Neural crest cell (in vitro differentiated cells): ENCODE measurements around the gene AGTRAP. TPM values are rescaled to one million over a fixed set of nuclear protein-coding genes. Genes with fewer than 3 reads are reported as not detected.

Source experiments
- DNase-seq: peaks from one replicate; pipeline ENCODE4 v3.0.0; 2021; ENCODE audit warnings: low read depth, mixed read lengths, low spot score
- H3K27ac Mint-ChIP-seq: one replicate; pipeline ENCODE4 v1.8.0; 2021; ENCODE audit warnings: mild to moderate bottlenecking, mixed read lengths; ENCODE audit not compliant: unreplicated experiment
- H3K27me3 Mint-ChIP-seq: 2 replicates; pipeline ENCODE4 v1.8.0; 2021; ENCODE audit warnings: low read depth, mild to moderate bottlenecking, mixed read lengths
- H3K36me3 Mint-ChIP-seq: 2 replicates; pipeline ENCODE4 v1.8.0; 2021; ENCODE audit warnings: low read depth, mild to moderate bottlenecking, mixed read lengths
- H3K4me1 Mint-ChIP-seq: 2 replicates; pipeline ENCODE4 v1.8.0; 2021; ENCODE audit warnings: mixed read lengths
- H3K4me3 Mint-ChIP-seq: one replicate; pipeline ENCODE4 v1.8.0; 2021; ENCODE audit warnings: mild to moderate bottlenecking, mixed read lengths
- H3K9me3 Mint-ChIP-seq: 2 replicates; pipeline ENCODE4 v1.8.0; 2021; ENCODE audit warnings: mixed read lengths
- total RNA-seq: library from RNA; stranded (reverse); gene quantifications from 2 replicates; pipeline ENCODE4 v1.2.1, GENCODE V29; 2021
- TF ChIP-seq, protein P1 (sequence below): fragments of 200-600 bp; sonication (generic); conservative IDR thresholded peaks from 2 replicates; pipeline ENCODE4 v1.5.0; 2021; ENCODE audit warnings: antibody characterized with exemption, mild to moderate bottlenecking

Gene AGTRAP
- total RNA-seq, 1 donor from 2014 or later: 36.9 TPM

DNA sequence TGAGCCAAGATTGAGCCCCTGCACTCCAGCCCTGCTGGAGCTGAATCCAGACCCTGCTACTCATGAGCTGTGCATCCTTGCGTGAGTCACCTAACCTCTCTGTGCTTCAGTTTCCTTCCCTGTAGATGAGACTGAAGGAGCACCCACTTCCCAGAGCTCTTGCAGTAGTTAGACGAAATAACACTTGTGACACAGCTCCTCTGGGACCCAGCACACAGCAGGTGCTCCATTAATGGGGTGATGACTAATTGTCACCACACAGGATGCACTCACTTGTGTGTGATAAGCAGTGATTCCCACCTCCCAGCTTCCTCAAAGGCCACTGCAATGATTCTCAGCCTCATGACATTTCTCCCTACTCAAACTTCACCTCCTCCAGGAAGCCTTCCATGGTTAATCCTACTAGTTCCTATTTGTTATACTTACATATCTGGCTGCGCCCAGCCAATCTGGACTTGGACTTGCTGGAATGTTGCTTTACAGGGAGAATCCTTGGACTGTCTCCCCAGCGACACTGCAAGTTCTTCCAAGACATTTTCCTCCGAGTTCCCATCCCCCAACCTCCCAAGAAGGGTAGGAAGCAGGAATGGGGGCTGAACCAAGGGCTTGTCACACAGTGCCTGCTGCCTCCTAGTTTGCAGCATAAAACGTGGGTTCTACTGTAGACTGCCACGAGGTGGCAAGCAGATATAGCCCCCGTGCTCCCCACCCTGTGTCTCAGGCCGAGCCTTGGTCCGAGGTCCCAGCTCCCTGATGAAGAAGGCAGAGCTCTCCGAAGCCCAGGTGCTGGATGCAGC lies 27.2 kb upstream of the AGTRAP start:
- Mint-ChIP-seq H3K36me3 (no peaks in the 10 kb centered on the region), H3K27ac (no peak overlapping the region), H3K9me3 (no peaks in the 10 kb centered on the region), H3K27me3 (peaks cover 7% of the 10 kb centered on the region), H3K4me1 (peaks cover 24% of the 10 kb centered on the region), H3K4me3 (no peak overlapping the region)
- no peak for DNase-seq
- TF ChIP-seq, protein P1, sequence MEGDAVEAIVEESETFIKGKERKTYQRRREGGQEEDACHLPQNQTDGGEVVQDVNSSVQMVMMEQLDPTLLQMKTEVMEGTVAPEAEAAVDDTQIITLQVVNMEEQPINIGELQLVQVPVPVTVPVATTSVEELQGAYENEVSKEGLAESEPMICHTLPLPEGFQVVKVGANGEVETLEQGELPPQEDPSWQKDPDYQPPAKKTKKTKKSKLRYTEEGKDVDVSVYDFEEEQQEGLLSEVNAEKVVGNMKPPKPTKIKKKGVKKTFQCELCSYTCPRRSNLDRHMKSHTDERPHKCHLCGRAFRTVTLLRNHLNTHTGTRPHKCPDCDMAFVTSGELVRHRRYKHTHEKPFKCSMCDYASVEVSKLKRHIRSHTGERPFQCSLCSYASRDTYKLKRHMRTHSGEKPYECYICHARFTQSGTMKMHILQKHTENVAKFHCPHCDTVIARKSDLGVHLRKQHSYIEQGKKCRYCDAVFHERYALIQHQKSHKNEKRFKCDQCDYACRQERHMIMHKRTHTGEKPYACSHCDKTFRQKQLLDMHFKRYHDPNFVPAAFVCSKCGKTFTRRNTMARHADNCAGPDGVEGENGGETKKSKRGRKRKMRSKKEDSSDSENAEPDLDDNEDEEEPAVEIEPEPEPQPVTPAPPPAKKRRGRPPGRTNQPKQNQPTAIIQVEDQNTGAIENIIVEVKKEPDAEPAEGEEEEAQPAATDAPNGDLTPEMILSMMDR: no peak

DNA sequence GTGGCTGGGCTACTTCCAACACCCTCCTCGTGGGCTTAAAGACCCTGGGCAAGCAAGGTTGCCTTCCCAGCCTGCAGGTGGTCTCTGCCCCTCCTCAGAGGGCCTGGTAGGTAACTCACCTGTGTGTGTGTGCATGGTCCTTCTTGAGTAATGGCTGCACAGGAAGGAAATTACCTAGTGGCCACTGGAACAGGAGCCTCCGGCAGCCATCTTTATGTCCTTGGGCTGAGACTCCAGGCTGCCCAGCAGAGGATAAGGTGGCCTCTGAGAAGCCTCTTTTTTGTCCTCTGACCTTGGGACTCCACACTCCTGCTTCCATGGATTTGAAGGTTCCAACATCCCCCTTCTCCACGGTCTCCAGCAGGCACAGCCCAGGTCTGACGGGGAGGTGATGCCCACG lies 24.4 kb upstream of the AGTRAP start:
- DNase-seq: no peak
- Mint-ChIP-seq H3K27ac (no peak overlapping the region), H3K36me3 (no peaks in the 10 kb centered on the region), H3K4me3 (no peak overlapping the region), H3K27me3 (peaks cover 3% of the 10 kb centered on the region), H3K9me3 (no peaks in the 10 kb centered on the region), H3K4me1 (peaks cover 4% of the 10 kb centered on the region)
- TF ChIP-seq, protein P1: no peak

DNA sequence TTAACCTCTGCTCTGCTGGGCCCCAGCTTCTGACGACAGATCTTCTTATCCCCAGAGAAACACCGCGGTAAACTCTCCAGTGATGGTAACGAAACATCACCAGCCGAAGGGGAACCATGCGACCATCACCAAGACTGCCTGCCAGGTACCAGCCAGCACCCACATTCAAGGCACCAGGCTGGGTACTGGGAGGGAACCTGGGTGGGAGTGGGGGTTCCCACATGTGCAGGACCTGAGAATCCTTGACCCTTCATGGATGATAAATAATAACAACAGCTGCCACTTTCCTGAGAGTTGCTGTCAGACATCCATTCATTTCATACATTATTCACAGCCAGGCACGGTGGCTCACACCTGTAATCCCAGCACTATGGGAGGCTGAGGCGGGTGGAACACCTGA lies 23.7 kb upstream of the AGTRAP start:
- Mint-ChIP-seq H3K4me1 (peaks cover 4% of the 10 kb centered on the region), H3K9me3 (no peaks in the 10 kb centered on the region), H3K4me3 (no peak overlapping the region), H3K27ac (no peak overlapping the region), H3K36me3 (no peaks in the 10 kb centered on the region), H3K27me3 (peaks cover 3% of the 10 kb centered on the region)
- TF ChIP-seq, protein P1: no peak
- DNase-seq: no peak

DNA sequence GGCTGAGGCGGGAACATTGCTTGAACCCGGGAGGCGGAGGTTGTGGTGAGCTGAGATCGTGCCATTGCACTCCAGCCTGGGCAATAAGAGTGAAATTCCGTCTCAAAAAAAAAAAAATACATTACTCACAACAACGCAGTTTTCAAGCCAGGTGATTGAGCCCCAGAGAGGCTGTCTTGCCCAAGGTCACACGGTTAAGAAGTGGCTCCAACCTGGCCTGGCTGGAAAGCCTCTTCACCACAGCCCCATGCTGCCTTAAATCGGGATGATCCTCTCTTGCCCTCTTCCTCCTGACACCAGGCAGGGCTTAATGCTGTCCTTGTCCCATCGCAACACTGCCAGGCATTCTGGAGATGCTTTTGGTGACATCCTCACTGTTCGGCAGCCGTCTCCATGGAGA lies 22.8 kb upstream of the AGTRAP start:
- Mint-ChIP-seq H3K36me3 (no peaks in the 10 kb centered on the region), H3K4me3 (no peak overlapping the region), H3K27ac (no peak overlapping the region), H3K4me1 (no peaks in the 10 kb centered on the region), H3K27me3 (peaks cover 3% of the 10 kb centered on the region), H3K9me3 (no peaks in the 10 kb centered on the region)
- TF ChIP-seq, protein P1: no peak
- DNase-seq: no peak

DNA sequence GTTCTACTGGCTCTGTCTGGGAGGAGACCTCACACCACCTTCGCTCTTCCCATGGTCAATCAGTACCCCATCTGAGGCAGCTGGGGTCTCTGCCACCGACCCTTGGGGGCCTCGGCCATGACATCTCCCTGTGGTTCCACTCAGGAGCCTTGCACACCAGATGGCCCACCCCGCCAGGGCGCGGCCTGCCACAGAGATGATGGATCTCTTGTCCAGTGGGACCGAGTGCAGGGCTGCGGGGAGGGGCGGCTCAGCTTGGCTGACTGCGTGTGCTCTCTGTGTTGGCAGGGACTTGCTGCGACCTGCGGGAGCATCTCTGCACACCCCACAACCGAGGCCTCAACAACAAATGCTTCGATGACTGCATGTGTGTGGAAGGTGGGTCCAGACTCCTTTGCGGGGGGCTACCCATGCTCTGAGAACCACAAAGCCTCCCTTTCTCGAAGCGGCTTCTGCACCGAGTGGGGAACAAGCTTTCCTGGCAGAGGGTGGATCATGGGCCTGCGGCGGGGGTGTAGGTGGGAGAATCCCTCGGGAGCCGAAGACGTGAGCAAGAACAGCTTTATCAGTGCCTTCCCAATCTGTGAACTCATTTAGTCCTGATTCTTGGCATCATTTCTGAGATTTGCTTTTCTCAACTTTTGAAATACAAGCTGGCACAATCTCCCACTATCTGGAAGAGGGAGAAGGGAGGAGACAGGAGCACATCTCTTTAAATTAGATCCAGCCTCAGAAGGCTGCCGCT lies 20.9 kb upstream of the AGTRAP start:
- no peaks in the 10 kb centered on the region for H3K36me3 Mint-ChIP-seq
- TF ChIP-seq, protein P1: no peak
- no peak overlapping the region for H3K27ac Mint-ChIP-seq
- peaks cover 12% of the 10 kb centered on the region for H3K27me3 Mint-ChIP-seq
- H3K9me3 Mint-ChIP-seq: no peaks in the 10 kb centered on the region
- peaks cover 6% of the 10 kb centered on the region for H3K4me1 Mint-ChIP-seq
- H3K4me3 Mint-ChIP-seq: no peak overlapping the region
- no peak for DNase-seq
